Keratinocyte (primary cell): Measurements from ENCODE around the gene MSI2. TPM values are rescaled to one million over a fixed set of nuclear protein-coding genes. Genes with fewer than 3 reads are reported as not detected.

ENCODE experiments used
- DNase-seq: peaks from one replicate; pipeline ENCODE4 v3.0.0-alpha.2; 2011; ENCODE audit warnings: low read depth, missing footprints, low spot score
- FAIRE-seq: peaks from 2 replicates; lab custom pipeline; 2011; peaks lifted over from hg19 to GRCh38; lab: Jason Lieb, UNC
- H2AFZ ChIP-seq: 2 replicates; pipeline ENCODE4 v1.6.0; 2012; ENCODE audit warnings: low read length, control low read depth, inconsistent platforms; ENCODE audit not compliant: control insufficient read depth
- H3K27ac ChIP-seq: 2 replicates; pipeline ENCODE4 v1.5.1; 2011; ENCODE audit warnings: low read length; ENCODE audit not compliant: control insufficient read depth, insufficient read depth
- H3K27me3 ChIP-seq: 3 replicates; pipeline ENCODE4 v1.6.0; 2011; ENCODE audit warnings: low read length; ENCODE audit not compliant: control insufficient read depth, insufficient read depth; ENCODE audit errors: extremely low read depth
- H3K36me3 ChIP-seq, 2 experiments: 2 replicates in 1 of 2; 3 replicates in 1 of 2; pipeline ENCODE4 v1.5.1; 2011; ENCODE audit warnings: low read length in 2 of 2, mild to moderate bottlenecking in 1 of 2; ENCODE audit not compliant: control insufficient read depth in 2 of 2, insufficient read depth in 2 of 2; ENCODE audit errors: extremely low read depth in 1 of 2
- H3K4me1 ChIP-seq: 3 replicates; pipeline ENCODE4 v1.5.1; 2011; ENCODE audit warnings: low read length; ENCODE audit not compliant: control insufficient read depth, insufficient read depth; ENCODE audit errors: extremely low read depth
- H3K4me2 ChIP-seq: 3 replicates; pipeline ENCODE4 v1.6.0; 2011; ENCODE audit warnings: low read depth, low read length; ENCODE audit not compliant: control insufficient read depth, insufficient read depth; ENCODE audit errors: extremely low read depth
- H3K4me3 ChIP-seq, 3 experiments: fragments of 200-600 bp in 1 of 3; sonication (generic) in 1 of 3; 2 replicates in 2 of 3; 3 replicates in 1 of 3; pipeline ENCODE4 v1.5.1; 2011 to 2016; ENCODE audit warnings: low read length in 3 of 3, mild to moderate bottlenecking in 3 of 3, control low read depth in 2 of 3, inconsistent platforms in 1 of 3, low read depth in 1 of 3, mixed read lengths in 1 of 3, mixed run types in 1 of 3, moderate library complexity in 1 of 3; ENCODE audit not compliant: control insufficient read depth in 2 of 3, insufficient read depth in 2 of 3; ENCODE audit errors: extremely low read depth in 1 of 3
- H3K79me2 ChIP-seq: 2 replicates; pipeline ENCODE4 v1.6.0; 2012; ENCODE audit warnings: low read length; ENCODE audit not compliant: control insufficient read depth, insufficient read depth
- H3K9ac ChIP-seq: 3 replicates; pipeline ENCODE4 v1.6.0; 2011; ENCODE audit warnings: low read length; ENCODE audit not compliant: control insufficient read depth, insufficient read depth; ENCODE audit errors: extremely low read depth
- H3K9me1 ChIP-seq: 3 replicates; pipeline ENCODE4 v1.6.0; 2011; ENCODE audit warnings: low read length; ENCODE audit not compliant: control insufficient read depth, insufficient read depth; ENCODE audit errors: extremely low read depth
- H3K9me3 ChIP-seq: 2 replicates; pipeline ENCODE4 v1.5.1; 2012; ENCODE audit warnings: low read depth, low read length; ENCODE audit not compliant: control insufficient read depth
- H4K20me1 ChIP-seq: 3 replicates; pipeline ENCODE4 v1.6.0; 2011; ENCODE audit warnings: low read length; ENCODE audit not compliant: control insufficient read depth, insufficient read depth; ENCODE audit errors: extremely low read depth
- CTCF ChIP-seq, 3 experiments: IDR thresholded peaks in 1 of 3; conservative IDR thresholded peaks in 1 of 3; optimal IDR thresholded peaks in 1 of 3; 2 replicates in 2 of 3; 3 replicates in 1 of 3; pipeline versions ENCODE3 to v1.5.1; 2011; ENCODE audit warnings: low read length in 3 of 3, mild to moderate bottlenecking in 3 of 3, moderate library complexity in 2 of 3, control low read depth in 1 of 3, inconsistent platforms in 1 of 3; ENCODE audit not compliant: insufficient read depth in 2 of 3; ENCODE audit errors: extremely low read depth in 1 of 3
- EZH2 ChIP-seq: IDR thresholded peaks from one replicate; pipeline ENCODE4 v1.6.1; 2012; ENCODE audit warnings: inconsistent platforms, mild to moderate bottlenecking, low read length, moderate library complexity
- dilution Hi-C: fragments of 300-500 bp; cut with MboI; formaldehyde crosslinking; loops from one replicate; pipeline ENCODE4 v1.7.0; 2020; ENCODE audit warnings: low sequenced_read_pairs; ENCODE audit not compliant: extremely low pct_ligation_motif_present
- polyA plus RNA-seq, 5 experiments: library from polyadenylated mRNA; depleted of rRNA in 3 of 5; stranded (reverse) in 3 of 5; stranded (forward) in 1 of 5; unstranded in 1 of 5; fragments of >200 nt; gene quantifications; 1 replicate in 1 of 5; 2 replicates in 3 of 5; 3 replicates in 1 of 5; pipeline versions ENCODE4 v1.2.1 to v1.2.3, GENCODE V29; 2011 to 2012; ENCODE audit warnings: missing spikeins in 2 of 5, low read depth in 1 of 5, low replicate concordance in 1 of 5

Gene MSI2
- polyA plus RNA-seq, 1 donor (not counting 4 experiments of a cell fraction or from before 2014, with no cell fraction given): 22.3 TPM

- Histone ChIP-seq H3K4me3 (no peak overlapping the region), H3K27ac (no peak overlapping the region), H3K9me1 (no peaks in the 10 kb centered on the region), H3K9me3 (no peaks in the 10 kb centered on the region), H3K79me2 (no peaks in the 10 kb centered on the region), H3K4me2 (peak overlapping the region; percentile 53), H4K20me1 (no peaks in the 10 kb centered on the region), H3K36me3 (no peaks in the 10 kb centered on the region), H2AFZ (no peak overlapping the region), H3K4me1 (peaks cover 9% of the 10 kb centered on the region), H3K27me3 (no peaks in the 10 kb centered on the region), H3K9ac (no peak overlapping the region)
- DNase-seq (no peak), FAIRE-seq (peak; percentile 91)
- TF ChIP-seq EZH2 (no peak), CTCF (optimal IDR thresholded peaks at IDR 0.05 in 1 of 3, IDR thresholded peaks at IDR 0.05 in 1 of 3, conservative IDR thresholded peaks at IDR 0.05 in 1 of 3; ENCODE audit: extremely low read depth in 1 of 3, insufficient read depth in 2 of 3, low read length in 3 of 3) (no peak)
- dilution Hi-C loops: no loop called here
These were observed 285.4 kb downstream of the MSI2 start for GRCh38 chr17:57541472-57542394.

- Histone ChIP-seq H3K79me2 (no peaks in the 10 kb centered on the region), H3K4me1 (peaks cover 9% of the 10 kb centered on the region), H2AFZ (no peak overlapping the region), H3K9ac (no peak overlapping the region), H3K27ac (no peak overlapping the region), H3K9me1 (no peaks in the 10 kb centered on the region), H4K20me1 (no peaks in the 10 kb centered on the region), H3K4me3 (no peak overlapping the region), H3K9me3 (no peaks in the 10 kb centered on the region), H3K36me3 (no peaks in the 10 kb centered on the region), H3K4me2 (no peak overlapping the region), H3K27me3 (no peaks in the 10 kb centered on the region)
- FAIRE-seq: no peak
- TF ChIP-seq CTCF (optimal IDR thresholded peaks at IDR 0.05 in 1 of 3, IDR thresholded peaks at IDR 0.05 in 1 of 3, conservative IDR thresholded peaks at IDR 0.05 in 1 of 3; ENCODE audit: extremely low read depth in 1 of 3, insufficient read depth in 2 of 3, low read length in 3 of 3) (no peak), EZH2 (no peak)
- DNase-seq: no peak
- dilution Hi-C loops: no loop called here
These were observed 286.2 kb downstream of the MSI2 start for GRCh38 chr17:57542510-57542909.
